ENCODE results near the gene KCNJ2.

DNA sequence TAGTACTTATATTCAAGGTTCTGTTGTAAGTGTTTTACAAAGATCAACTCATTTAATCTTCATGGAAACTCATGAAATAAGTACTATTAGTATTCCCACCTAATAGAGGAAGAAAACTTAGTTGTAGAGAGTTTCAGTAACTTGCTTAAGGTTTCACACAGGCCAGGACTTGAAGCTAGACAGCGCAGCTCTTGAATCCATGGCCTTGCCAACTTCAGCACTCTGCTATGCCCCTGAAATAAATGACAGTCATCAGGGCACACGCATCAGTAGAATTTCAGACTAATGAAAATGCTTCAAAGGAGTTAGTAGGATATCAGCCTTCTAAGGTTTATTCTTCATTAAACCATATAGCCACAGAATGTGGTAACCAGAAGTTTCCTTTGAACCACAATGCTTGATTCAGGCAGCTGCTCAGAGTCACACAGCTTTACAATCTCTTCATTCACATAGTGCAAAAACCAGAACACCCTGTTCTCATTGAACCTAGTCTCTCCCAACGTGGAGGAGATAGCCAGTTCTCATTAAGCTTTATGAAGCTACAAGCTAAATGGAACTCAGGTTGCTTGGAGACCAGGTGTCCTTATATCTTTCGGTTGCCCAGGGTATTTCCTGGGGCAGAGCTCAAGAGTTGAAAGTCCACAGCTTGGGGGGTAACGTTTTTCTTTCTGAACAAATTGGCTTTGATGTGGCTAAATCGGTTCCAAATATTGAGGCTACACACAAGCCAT lies 39.7 kb downstream of the KCNJ2 start:
- TF ChIP-seq, protein P1, sequence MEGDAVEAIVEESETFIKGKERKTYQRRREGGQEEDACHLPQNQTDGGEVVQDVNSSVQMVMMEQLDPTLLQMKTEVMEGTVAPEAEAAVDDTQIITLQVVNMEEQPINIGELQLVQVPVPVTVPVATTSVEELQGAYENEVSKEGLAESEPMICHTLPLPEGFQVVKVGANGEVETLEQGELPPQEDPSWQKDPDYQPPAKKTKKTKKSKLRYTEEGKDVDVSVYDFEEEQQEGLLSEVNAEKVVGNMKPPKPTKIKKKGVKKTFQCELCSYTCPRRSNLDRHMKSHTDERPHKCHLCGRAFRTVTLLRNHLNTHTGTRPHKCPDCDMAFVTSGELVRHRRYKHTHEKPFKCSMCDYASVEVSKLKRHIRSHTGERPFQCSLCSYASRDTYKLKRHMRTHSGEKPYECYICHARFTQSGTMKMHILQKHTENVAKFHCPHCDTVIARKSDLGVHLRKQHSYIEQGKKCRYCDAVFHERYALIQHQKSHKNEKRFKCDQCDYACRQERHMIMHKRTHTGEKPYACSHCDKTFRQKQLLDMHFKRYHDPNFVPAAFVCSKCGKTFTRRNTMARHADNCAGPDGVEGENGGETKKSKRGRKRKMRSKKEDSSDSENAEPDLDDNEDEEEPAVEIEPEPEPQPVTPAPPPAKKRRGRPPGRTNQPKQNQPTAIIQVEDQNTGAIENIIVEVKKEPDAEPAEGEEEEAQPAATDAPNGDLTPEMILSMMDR (IDR thresholded peaks at IDR 0.05), result no peak
- no peak for TF ChIP-seq POLR2A (IDR thresholded peaks at IDR 0.05)

All from body of pancreas (tissue), 4 donors.